Left forelimb (tissue), 1 donor: ENCODE data around the gene MKLN1.
"Not testable (repeated sequence)": the region's sequence is repeated elsewhere in the genome, so short reads cannot be mapped to it uniquely, and the experiment has no call there.

Source experiments
- DNase-seq: peaks from one replicate; pipeline ENCODE4 v3.0.0-alpha.2; 2018; ENCODE audit warnings: low spot score

MKLN1 gene

GRCh38 chr7:131327626-131328376 is at the start of gene MKLN1:
MKLN1 (plus strand) TSS chr7:131327876; CDS start chr7:131327900, 24 bp downstream.
- peak; percentile 93 for DNase-seq

- DNase-seq: no peak
Measured at GRCh38 chr7:131279044-131279443, 48.6 kb upstream of the MKLN1 start.

GRCh38 chr7:131281266-131282048 is 46.2 kb upstream of the MKLN1 start:
- no peak for DNase-seq

DNA sequence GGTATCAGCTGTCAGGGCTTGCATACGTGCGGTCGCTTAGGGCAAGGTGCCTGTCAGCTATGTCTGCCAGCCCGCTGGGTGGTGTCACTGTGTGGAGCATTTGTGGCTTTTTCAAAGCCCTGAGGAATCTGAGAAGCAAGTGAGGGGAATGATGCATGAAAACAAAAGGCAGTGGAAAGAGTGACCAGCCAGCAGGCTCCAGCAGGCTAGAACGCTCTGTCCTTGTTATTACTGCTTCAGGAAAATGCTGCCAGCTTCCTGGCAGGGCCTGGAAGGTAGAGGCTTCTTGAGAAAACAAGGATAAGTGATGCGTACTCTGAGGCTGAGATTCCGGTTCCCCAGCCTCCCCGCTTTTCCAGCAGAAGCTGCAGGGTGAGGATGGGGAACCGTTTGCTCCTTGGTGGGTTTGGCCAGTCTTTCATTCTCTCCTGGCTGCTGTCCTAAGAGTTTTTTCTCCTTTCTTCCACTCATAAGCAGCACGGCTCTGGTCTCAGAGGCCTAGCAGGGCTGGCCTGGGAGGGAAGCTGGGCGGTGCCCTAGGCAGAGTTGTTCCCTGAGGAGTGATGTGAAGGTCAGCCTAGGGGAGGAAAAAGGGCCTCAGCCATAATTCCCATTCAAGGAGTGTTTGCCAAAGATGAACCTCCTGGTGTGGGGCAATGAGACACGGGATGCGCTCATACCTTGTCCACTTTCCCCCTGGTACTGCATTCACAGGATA is 42.8 kb upstream of the MKLN1 start:
- no peak for DNase-seq

DNA sequence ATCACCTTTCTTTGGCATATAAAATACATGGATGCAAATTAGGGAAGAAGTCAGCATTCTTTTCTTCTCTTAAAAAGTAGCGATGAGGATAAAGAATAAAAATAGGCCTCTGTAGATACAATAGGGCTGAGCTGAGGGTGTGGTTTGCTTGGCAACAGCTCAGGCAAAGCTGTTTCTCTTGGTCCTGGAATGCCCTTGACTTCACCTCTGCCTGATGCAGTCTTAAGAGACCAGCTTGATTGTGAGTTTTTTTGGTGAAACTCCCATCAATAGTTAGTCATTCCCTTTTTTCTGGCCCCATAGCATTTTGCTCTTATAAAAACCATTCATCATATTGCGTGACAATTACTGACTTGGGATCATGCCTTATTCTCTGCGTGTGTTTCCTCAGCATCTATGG is 42.1 kb upstream of the MKLN1 start:
- DNase-seq: no peak

DNA sequence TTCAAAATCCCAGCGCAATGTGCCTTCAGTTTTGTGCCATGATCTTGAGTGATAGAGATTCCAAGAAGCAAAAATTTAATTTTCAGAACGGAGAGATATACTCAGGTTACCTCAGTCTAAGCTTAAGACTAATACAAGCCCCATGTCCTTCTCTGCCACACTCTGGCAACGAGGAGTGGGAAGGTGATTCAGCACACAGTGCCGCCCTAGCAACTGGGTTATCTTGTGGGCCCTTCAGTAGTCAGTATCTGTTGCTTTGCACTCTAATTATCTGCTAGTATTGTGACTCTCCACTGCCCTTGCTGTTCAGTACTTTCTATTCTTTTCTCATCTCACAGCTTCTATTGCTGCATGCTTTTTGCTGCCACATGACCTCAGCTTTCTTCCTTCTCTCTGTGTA is 39.2 kb upstream of the MKLN1 start:
- no peak for DNase-seq

DNA sequence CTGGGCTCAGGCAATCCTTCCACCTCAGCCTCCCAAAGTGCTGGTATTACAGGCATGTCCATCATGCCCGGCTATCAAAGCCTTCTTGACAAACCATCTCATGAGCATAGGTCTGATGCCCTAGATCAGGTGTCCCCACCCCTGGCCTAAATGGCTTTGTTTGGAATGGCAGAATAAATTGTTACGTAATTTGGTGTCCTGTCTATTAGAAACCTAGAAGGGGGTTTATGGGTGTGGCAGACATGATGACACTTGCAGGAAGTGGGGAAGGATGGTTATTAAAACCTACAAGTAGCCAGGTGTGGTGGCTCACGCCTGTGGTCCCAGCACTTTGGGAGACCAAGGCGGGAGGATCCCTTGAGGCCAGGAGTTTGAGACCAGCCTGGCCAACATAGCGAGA is 38.6 kb upstream of the MKLN1 start:
- no peak for DNase-seq

GRCh38 chr7:131292141-131292905 is 35.4 kb upstream of the MKLN1 start:
- no peak for DNase-seq

DNA sequence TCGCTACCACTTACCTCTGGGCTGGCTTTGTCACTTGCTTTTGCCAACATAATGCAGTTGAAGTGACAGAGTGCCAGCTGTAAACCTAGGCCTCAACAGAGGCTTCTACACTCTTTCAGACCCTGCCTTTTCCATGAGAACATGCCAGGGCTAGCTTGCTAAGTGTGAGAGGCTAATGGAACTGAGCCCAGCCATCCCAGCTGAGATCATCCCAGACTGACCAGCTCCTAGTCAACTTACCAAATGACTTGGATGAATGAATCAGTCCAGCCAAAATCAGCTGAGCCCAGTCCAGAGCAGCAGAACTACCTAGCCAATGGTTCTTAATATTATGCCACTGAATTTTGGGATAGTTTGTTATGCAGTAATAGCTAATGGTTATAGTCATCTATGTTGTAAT is 34.7 kb upstream of the MKLN1 start:
- DNase-seq: no peak

- DNase-seq: no peak
Measured at GRCh38 chr7:131294553-131294952, 33.1 kb upstream of the MKLN1 start.

GRCh38 chr7:131298608-131298992 is 29.1 kb upstream of the MKLN1 start:
- no peak for DNase-seq

GRCh38 chr7:131299074-131299473 is 28.6 kb upstream of the MKLN1 start:
- no peak for DNase-seq

- DNase-seq: no peak
Measured at GRCh38 chr7:131300078-131300477, 27.6 kb upstream of the MKLN1 start.

- no peak for DNase-seq
Measured at GRCh38 chr7:131300572-131301466, 26.9 kb upstream of the MKLN1 start.

DNA sequence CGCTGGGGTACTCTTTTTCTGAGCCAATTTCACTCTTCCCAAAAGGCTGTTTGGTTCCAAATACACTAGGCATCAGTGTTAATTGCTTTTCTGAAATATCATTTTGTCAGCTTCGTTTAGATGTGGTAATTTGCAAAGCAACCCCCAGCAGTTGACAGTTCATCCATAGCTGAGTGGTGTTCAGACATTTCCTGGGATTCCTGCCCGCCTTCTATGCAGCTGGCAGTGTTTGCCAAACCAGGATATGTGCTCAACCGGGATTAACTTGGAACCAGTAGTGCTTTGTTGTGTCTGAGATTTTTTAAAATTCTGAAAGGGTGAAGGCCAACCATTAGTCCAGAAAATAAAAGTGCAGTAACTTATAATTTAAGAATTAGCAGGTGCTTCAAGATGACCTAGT is 25.2 kb upstream of the MKLN1 start:
- DNase-seq: no peak

DNA sequence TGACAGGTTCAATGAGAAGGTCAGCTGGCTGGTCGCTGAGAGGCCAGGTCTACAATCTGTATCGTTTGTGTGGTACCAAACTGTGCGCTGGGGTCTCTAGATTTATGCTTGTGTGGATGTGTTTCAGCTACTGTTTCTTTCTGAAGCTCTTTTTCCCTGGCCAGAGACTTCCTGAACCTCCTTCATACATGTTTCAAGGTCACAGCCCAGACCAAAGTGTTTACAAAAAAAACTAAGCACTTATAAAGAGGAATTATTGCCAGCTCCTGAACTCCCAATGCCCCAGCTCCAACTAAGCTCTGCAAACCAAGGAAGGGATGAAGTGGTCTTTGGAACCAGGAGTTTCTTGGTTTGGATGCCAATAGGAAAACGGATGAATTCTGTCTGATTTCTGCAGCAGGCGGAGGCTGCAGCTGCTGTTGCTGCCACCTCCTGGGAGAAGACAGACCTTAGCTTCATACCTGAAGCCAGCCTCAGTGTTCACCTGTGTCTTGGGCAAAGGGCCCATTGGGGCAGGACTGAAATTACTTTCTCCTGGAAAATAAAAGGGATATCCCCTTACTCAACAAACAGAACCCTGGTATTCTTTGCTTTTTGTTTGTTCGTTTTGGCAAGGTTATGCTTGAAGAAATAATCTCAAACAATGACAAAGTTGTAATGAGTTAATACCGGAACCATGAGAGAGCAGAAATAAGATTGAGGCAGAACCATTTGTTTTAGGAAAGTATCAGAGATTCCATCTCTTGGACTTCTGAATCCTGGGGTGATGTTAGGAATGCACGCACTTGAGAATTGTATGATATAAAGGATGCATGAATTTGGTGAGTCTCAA is 24.6 kb upstream of the MKLN1 start:
- DNase-seq: no peak

GRCh38 chr7:131305152-131305551 is 22.5 kb upstream of the MKLN1 start:
- no peak for DNase-seq

GRCh38 chr7:131306041-131306440 is 21.6 kb upstream of the MKLN1 start:
- DNase-seq: not testable (repeated sequence)

- DNase-seq: no peak
Measured at GRCh38 chr7:131306777-131307176, 20.9 kb upstream of the MKLN1 start.

- no peak for DNase-seq
Measured at GRCh38 chr7:131307627-131308026, 20.0 kb upstream of the MKLN1 start.
